ENCODE measurements around the gene CARD19. TPM values are rescaled to one million over a fixed set of nuclear protein-coding genes. Genes with fewer than 3 reads are reported as not detected.

CARD19 gene
- total RNA-seq, 1 experiment from 2014 or later, result 54.5 TPM

DNA sequence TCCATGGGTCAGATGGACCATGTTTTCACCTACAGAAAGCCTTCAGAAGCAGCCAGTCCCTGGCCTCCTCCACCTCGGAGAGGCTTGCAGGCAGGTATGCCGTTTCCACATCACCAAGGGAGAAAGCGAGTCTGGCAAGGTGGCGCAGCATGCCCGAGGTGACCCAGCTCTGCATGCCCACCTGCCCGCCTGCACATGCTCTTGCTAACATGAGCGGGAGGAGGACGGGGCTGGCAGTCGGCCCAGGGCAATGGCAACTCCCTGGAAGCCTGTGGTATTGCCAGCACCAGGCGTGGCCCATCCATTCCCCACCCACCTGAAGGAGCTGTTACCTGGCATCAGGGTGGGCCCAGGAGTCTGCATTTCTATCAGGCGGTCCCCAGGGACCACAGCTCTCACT lies 41.3 kb downstream of the CARD19 start:
- Histone ChIP-seq H2AFZ (ENCODE audit: low read depth, low read length, poor library complexity, severe bottlenecking) (no peak overlapping the region), H3K4me2 (ENCODE audit: low read length) (no peak overlapping the region), H3K27me3 (ENCODE audit: insufficient read depth, low read length) (no peaks in the 10 kb centered on the region), H3K4me1 (ENCODE audit: control insufficient read depth in 1 of 2, insufficient read depth in 2 of 2, low read length in 2 of 2) (peaks cover 13 to 25% of the 10 kb centered on the region in 2 experiments), H3K9me3 (ENCODE audit: control insufficient read depth in 1 of 2, insufficient read depth in 1 of 2, low read depth in 1 of 2, low read length in 2 of 2) (no peaks in the 10 kb centered on the region), H3K36me3 (ENCODE audit: control insufficient read depth in 1 of 2, insufficient read depth in 2 of 2, low read length in 2 of 2) (no peaks in the 10 kb centered on the region), H3K9ac (ENCODE audit: low read length) (no peak overlapping the region), H3K27ac (ENCODE audit: low read depth, low read length) (no peak overlapping the region), H4K20me1 (ENCODE audit: insufficient read depth) (no peaks in the 10 kb centered on the region), H3K4me3 (replicated peaks in 1 of 2; ENCODE audit: low read depth in 1 of 2, low read length in 2 of 2) (no peak overlapping the region), H3K9me2 (ENCODE audit: insufficient read depth) (no peaks in the 10 kb centered on the region), H3K79me2 (ENCODE audit: insufficient read depth, low read length) (peaks cover 12% of the 10 kb centered on the region; the same call in 1 of the 2 replicates)
- ChIA-PET CTCF (no interaction called here), RAD21 (ENCODE audit: low non-redundant PET in 1 of 2, low total read pairs in 2 of 2, uncharacterized antibody in 2 of 2, unreplicated experiment in 2 of 2) (no interaction called here), POLR2A (no interaction called here)
- DNase-seq (ENCODE audit: low read depth, low spot score) (no peak), ATAC-seq (no peak)
- no TSS peak for BruUV-seq (replicated peaks)
- TF ChIP-seq EZH2phosphoT487 (IDR thresholded peaks at IDR 0.05; ENCODE audit: borderline replicate concordance) (no peak), ZNF274 (IDR thresholded peaks at IDR 0.05; ENCODE audit: low read depth, low read length) (no peak), EGR1 (IDR thresholded peaks at IDR 0.05; ENCODE audit: low read depth) (no peak), CEBPB (IDR thresholded peaks at IDR 0.05; ENCODE audit: low read depth) (no peak), TCF7L2 (IDR thresholded peaks at IDR 0.05; ENCODE audit: borderline replicate concordance, extremely low read depth, insufficient read depth, insufficient read length) (no peak), CBX3 (IDR thresholded peaks at IDR 0.05; ENCODE audit: low read depth) (no peak), SP1 (IDR thresholded peaks at IDR 0.05; ENCODE audit: low read depth) (no peak), ZBTB33 (IDR thresholded peaks at IDR 0.05; ENCODE audit: extremely low read depth, insufficient replicate concordance, low read length) (no peak), MAX (IDR thresholded peaks at IDR 0.05) (no peak), JUND (IDR thresholded peaks at IDR 0.05) (no peak), ATF3 (IDR thresholded peaks at IDR 0.05) (no peak), EZH2 (IDR thresholded peaks at IDR 0.05) (no peak), ELF1 (IDR thresholded peaks at IDR 0.05; ENCODE audit: borderline replicate concordance, low read depth) (no peak), SRF (IDR thresholded peaks at IDR 0.05; ENCODE audit: low read depth) (no peak), ZFX (IDR thresholded peaks at IDR 0.05) (no peak)
- TF ChIP-seq, protein P1, sequence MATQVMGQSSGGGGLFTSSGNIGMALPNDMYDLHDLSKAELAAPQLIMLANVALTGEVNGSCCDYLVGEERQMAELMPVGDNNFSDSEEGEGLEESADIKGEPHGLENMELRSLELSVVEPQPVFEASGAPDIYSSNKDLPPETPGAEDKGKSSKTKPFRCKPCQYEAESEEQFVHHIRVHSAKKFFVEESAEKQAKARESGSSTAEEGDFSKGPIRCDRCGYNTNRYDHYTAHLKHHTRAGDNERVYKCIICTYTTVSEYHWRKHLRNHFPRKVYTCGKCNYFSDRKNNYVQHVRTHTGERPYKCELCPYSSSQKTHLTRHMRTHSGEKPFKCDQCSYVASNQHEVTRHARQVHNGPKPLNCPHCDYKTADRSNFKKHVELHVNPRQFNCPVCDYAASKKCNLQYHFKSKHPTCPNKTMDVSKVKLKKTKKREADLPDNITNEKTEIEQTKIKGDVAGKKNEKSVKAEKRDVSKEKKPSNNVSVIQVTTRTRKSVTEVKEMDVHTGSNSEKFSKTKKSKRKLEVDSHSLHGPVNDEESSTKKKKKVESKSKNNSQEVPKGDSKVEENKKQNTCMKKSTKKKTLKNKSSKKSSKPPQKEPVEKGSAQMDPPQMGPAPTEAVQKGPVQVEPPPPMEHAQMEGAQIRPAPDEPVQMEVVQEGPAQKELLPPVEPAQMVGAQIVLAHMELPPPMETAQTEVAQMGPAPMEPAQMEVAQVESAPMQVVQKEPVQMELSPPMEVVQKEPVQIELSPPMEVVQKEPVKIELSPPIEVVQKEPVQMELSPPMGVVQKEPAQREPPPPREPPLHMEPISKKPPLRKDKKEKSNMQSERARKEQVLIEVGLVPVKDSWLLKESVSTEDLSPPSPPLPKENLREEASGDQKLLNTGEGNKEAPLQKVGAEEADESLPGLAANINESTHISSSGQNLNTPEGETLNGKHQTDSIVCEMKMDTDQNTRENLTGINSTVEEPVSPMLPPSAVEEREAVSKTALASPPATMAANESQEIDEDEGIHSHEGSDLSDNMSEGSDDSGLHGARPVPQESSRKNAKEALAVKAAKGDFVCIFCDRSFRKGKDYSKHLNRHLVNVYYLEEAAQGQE (IDR thresholded peaks at IDR 0.05; ENCODE audit: low read depth), result no peak
- intact Hi-C loops (cut with micrococcal nuclease), result no loop called here
